ENCODE data around the gene ATP10A. TPM values are rescaled to one million over a fixed set of nuclear protein-coding genes. Genes with fewer than 3 reads are reported as not detected.

ATP10A gene
- total RNA-seq, 1 experiment from 2014 or later: 2.1 TPM

- Mint-ChIP-seq H3K9me3 (no peaks in the 10 kb centered on the region), H3K27me3 (ENCODE audit: low read depth) (no peaks in the 10 kb centered on the region), H3K4me1 (no peaks in the 10 kb centered on the region; the same call in 1 of the 2 replicates), H3K4me3 (no peak overlapping the region), H3K36me3 (no peaks in the 10 kb centered on the region), H3K27ac (no peak overlapping the region)
- ChIA-PET POLR2A (no interaction called here), CTCF (interaction anchor here (0.8 kb wide), 1 partner anchor 56 kb away, joined by 3 read pairs; no protein-coding TSS in a partner anchor)
- ATAC-seq (no peak), DNase-seq (ENCODE audit: low spot score) (no peak)
- no peak for TF ChIP-seq ZNF317 (CRISPR knock-in tag; IDR thresholded peaks at IDR 0.05; ENCODE audit: borderline replicate concordance, low read depth)
- no peak for TF ChIP-seq ATF6 (CRISPR knock-in tag; IDR thresholded peaks at IDR 0.05)
- TF ChIP-seq STAT6 (CRISPR knock-in tag; conservative IDR thresholded peaks at IDR 0.05; ENCODE audit: low read depth): no peak
- TF ChIP-seq USF1 (CRISPR knock-in tag; IDR thresholded peaks at IDR 0.05): no peak
- no peak for TF ChIP-seq FOXK1 (CRISPR knock-in tag; IDR thresholded peaks at IDR 0.05)
- no peak for TF ChIP-seq RELA (CRISPR knock-in tag; IDR thresholded peaks at IDR 0.05; ENCODE audit: borderline replicate concordance)
- TF ChIP-seq ZSCAN18 (CRISPR knock-in tag; IDR thresholded peaks at IDR 0.05): no peak
- TF ChIP-seq USF2 (CRISPR knock-in tag; IDR thresholded peaks at IDR 0.05): no peak
- no peak for TF ChIP-seq AR (CRISPR knock-in tag; IDR thresholded peaks at IDR 0.05)
- TF ChIP-seq SP1 (CRISPR knock-in tag; conservative IDR thresholded peaks at IDR 0.05): no peak
- no peak for TF ChIP-seq SOX15 (CRISPR knock-in tag; IDR thresholded peaks at IDR 0.05)
- no peak for TF ChIP-seq GTF2I (CRISPR knock-in tag; conservative IDR thresholded peaks at IDR 0.05)
- TF ChIP-seq HMGXB4 (CRISPR knock-in tag; IDR thresholded peaks at IDR 0.05): no peak
- no peak for TF ChIP-seq PREB (CRISPR knock-in tag; IDR thresholded peaks at IDR 0.05; ENCODE audit: borderline replicate concordance)
- TF ChIP-seq RORB (CRISPR knock-in tag; IDR thresholded peaks at IDR 0.05): no peak
- TF ChIP-seq ELF4 (CRISPR knock-in tag; IDR thresholded peaks at IDR 0.05; ENCODE audit: low read depth): no peak
These were observed 24.3 kb downstream of the ATP10A start for GRCh38 chr15:25838871-25839195.

Data from WTC11 (cell line).